ENCODE measurements around the gene CYP27C1.

The CYP27C1 gene

GRCh38 chr2:127146071-127146725 is 73.9 kb downstream of the CYP27C1 start:
- no peak for DNase-seq

- DNase-seq, result no peak
Observed at GRCh38 chr2:127145280-127145895, 74.7 kb downstream of the CYP27C1 start.

DNA sequence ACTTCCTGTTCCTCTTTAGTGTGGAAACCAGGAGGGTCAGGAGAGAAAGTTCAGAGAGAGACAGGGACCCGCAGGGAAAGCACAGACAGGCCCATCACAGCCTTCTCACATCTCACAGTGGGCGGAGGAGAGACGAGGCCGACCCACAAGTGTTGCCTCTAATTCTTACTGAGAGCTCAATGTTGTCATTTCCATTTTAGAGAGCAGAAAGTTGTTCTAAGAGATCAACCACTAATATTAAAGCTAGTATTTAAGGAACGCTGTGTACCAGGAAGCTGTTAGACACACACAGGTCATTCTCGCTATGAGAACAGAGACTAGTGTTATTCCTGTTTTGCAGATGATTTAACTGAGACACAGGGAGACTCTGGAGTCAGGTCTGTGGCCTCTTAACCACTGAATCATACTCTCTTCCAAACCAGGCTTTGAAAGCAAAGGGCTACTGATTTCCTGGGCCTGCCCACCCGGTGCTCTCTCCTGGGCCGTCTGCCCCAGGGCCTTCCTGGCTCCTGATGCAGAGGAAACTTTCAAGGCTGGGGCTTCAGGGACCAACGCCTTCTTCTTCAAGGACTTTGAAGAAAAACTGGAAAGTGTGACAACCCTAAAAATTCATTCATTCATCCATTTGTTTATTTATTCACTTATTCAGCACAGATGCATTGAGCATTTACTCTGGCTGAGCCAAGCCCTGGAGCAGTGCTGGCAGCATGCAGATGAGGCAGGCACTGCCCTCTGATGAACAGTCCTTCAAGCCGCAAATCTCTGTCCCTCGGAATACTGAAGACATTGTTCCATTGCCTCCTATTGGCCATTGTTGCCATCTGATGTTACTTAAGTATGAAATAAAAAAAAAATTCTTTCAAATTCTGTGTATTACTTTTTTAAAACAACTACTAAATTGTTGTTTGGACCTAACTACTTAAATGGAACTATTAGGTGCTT is 76.0 kb downstream of the CYP27C1 start:
- no peak for DNase-seq

GRCh38 chr2:127142663-127143630 is 77.2 kb downstream of the CYP27C1 start:
- DNase-seq, result no peak

GRCh38 chr2:127140538-127140937 is 79.6 kb downstream of the CYP27C1 start:
- no peak for DNase-seq

- DNase-seq, result no peak
Observed at GRCh38 chr2:127139766-127140165, 80.3 kb downstream of the CYP27C1 start.

GRCh38 chr2:127138281-127138680 is 81.8 kb downstream of the CYP27C1 start:
- no peak for DNase-seq

GRCh38 chr2:127137741-127138140 is 82.4 kb downstream of the CYP27C1 start:
- no peak for DNase-seq

DNA sequence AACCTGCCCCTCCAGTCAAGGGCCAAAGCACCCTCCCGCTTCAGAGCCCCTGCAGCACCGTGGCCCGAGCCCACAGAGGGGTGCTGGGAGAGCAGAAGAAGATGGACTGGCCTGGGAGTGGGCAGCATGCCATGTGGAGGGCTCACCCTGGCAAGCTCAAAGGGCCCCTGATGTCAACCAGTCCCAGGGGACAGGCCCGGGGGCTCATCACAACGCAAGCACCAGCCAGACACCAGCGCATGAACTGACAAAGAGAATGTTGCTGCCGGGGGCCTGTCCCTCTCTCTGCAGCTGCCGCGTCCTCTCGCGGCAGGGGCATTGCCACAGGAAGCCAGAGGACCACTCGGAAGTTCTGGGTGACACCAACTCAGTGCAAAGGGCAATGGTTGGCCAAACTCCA is 82.9 kb downstream of the CYP27C1 start:
- no peak for DNase-seq

GRCh38 chr2:127134833-127135830 is 85.0 kb downstream of the CYP27C1 start:
- no peak for DNase-seq

GRCh38 chr2:127134235-127134634 is 85.9 kb downstream of the CYP27C1 start:
- DNase-seq, result no peak
